ENCODE measurements around the gene PTBP3. TPM values are rescaled to one million over a fixed set of nuclear protein-coding genes. Genes with fewer than 3 reads are reported as not detected.
"Not testable (repeated sequence)": the region's sequence is repeated elsewhere in the genome, so short reads cannot be mapped to it uniquely, and the experiment has no call there.

PTBP3 gene
- polyA plus RNA-seq, 1 donor = 40.8 TPM

GRCh38 chr9:112301420-112301819 lies 32.0 kb downstream of the PTBP3 start:
- DNase-seq = no peak
- no peak overlapping the region for H3K27ac ChIP-seq (ENCODE audit: low read length)
- H3K36me3 ChIP-seq (ENCODE audit: control insufficient read depth, insufficient read depth, low read length) = no peaks in the 10 kb centered on the region
- H3K9me3 ChIP-seq (ENCODE audit: control insufficient read depth, low read depth, low read length) = no peaks in the 10 kb centered on the region
- peaks cover 6% of the 10 kb centered on the region for H3K4me1 ChIP-seq (ENCODE audit: control insufficient read depth, insufficient read depth, low read length)
- no peak overlapping the region for H3K4me3 ChIP-seq (ENCODE audit: low read length)
- H3K27me3 ChIP-seq (ENCODE audit: control insufficient read depth, insufficient read depth, low read length) = no peaks in the 10 kb centered on the region

- peak in 1 of 2 donors; percentile 28 for DNase-seq
- H3K27ac ChIP-seq (ENCODE audit: low read length) = no peak overlapping the region
- H3K27me3 ChIP-seq (ENCODE audit: control insufficient read depth, insufficient read depth, low read length) = no peaks in the 10 kb centered on the region
- H3K4me1 ChIP-seq (ENCODE audit: control insufficient read depth, insufficient read depth, low read length) = no peaks in the 10 kb centered on the region
- H3K4me3 ChIP-seq (ENCODE audit: low read length) = no peak overlapping the region
- H3K36me3 ChIP-seq (ENCODE audit: control insufficient read depth, insufficient read depth, low read length) = peaks cover 2% of the 10 kb centered on the region
- no peaks in the 10 kb centered on the region for H3K9me3 ChIP-seq (ENCODE audit: control insufficient read depth, low read depth, low read length)
Measured at GRCh38 chr9:112299514-112299913, 33.9 kb downstream of the PTBP3 start.

GRCh38 chr9:112296929-112297328 lies 36.5 kb downstream of the PTBP3 start:
- no peaks in the 10 kb centered on the region for H3K4me1 ChIP-seq (ENCODE audit: control insufficient read depth, insufficient read depth, low read length)
- no peaks in the 10 kb centered on the region for H3K9me3 ChIP-seq (ENCODE audit: control insufficient read depth, low read depth, low read length)
- H3K27ac ChIP-seq (ENCODE audit: low read length) = no peak overlapping the region
- DNase-seq = no peak
- 100% methylated on average over 4 of the region's 9 CpGs for WGBS (ENCODE audit: insufficient coverage, low lambda C conversion rate)
- H3K27me3 ChIP-seq (ENCODE audit: control insufficient read depth, insufficient read depth, low read length) = no peaks in the 10 kb centered on the region
- no peak overlapping the region for H3K4me3 ChIP-seq (ENCODE audit: low read length)
- peaks cover 2% of the 10 kb centered on the region for H3K36me3 ChIP-seq (ENCODE audit: control insufficient read depth, insufficient read depth, low read length)

GRCh38 chr9:112295174-112295573 lies 38.2 kb downstream of the PTBP3 start:
- no peaks in the 10 kb centered on the region for H3K9me3 ChIP-seq (ENCODE audit: control insufficient read depth, low read depth, low read length)
- peaks cover 2% of the 10 kb centered on the region for H3K36me3 ChIP-seq (ENCODE audit: control insufficient read depth, insufficient read depth, low read length)
- no CpG with 5 or more reads among the region's 2 CpGs for WGBS (ENCODE audit: insufficient coverage, low lambda C conversion rate)
- H3K27ac ChIP-seq (ENCODE audit: low read length) = no peak overlapping the region
- no peaks in the 10 kb centered on the region for H3K4me1 ChIP-seq (ENCODE audit: control insufficient read depth, insufficient read depth, low read length)
- H3K4me3 ChIP-seq (ENCODE audit: low read length) = no peak overlapping the region
- DNase-seq = no peak
- no peaks in the 10 kb centered on the region for H3K27me3 ChIP-seq (ENCODE audit: control insufficient read depth, insufficient read depth, low read length)

- Histone ChIP-seq H3K27ac (ENCODE audit: low read length) (no peak overlapping the region), H3K36me3 (ENCODE audit: control insufficient read depth, insufficient read depth, low read length) (peaks cover 9% of the 10 kb centered on the region), H3K4me3 (ENCODE audit: low read length) (no peak overlapping the region), H3K4me1 (ENCODE audit: control insufficient read depth, insufficient read depth, low read length) (no peaks in the 10 kb centered on the region), H3K27me3 (ENCODE audit: control insufficient read depth, insufficient read depth, low read length) (no peaks in the 10 kb centered on the region), H3K9me3 (ENCODE audit: control insufficient read depth, low read depth, low read length) (peaks cover 15% of the 10 kb centered on the region)
- no peak for DNase-seq
Measured at GRCh38 chr9:112288029-112288428, 45.4 kb downstream of the PTBP3 start.

GRCh38 chr9:112286926-112287325 lies 46.5 kb downstream of the PTBP3 start:
- no peak for DNase-seq
- Histone ChIP-seq H3K4me1 (ENCODE audit: control insufficient read depth, insufficient read depth, low read length) (no peaks in the 10 kb centered on the region), H3K4me3 (ENCODE audit: low read length) (no peak overlapping the region), H3K27me3 (ENCODE audit: control insufficient read depth, insufficient read depth, low read length) (no peaks in the 10 kb centered on the region), H3K36me3 (ENCODE audit: control insufficient read depth, insufficient read depth, low read length) (peaks cover 9% of the 10 kb centered on the region), H3K9me3 (ENCODE audit: control insufficient read depth, low read depth, low read length) (peaks cover 15% of the 10 kb centered on the region), H3K27ac (ENCODE audit: low read length) (no peak overlapping the region)
- no CpG with 5 or more reads among the region's 2 CpGs for WGBS (ENCODE audit: insufficient coverage, low lambda C conversion rate)

- no CpG with 5 or more reads among the region's 2 CpGs for WGBS (ENCODE audit: insufficient coverage, low lambda C conversion rate)
- no peaks in the 10 kb centered on the region for H3K27me3 ChIP-seq (ENCODE audit: control insufficient read depth, insufficient read depth, low read length)
Measured at GRCh38 chr9:112285056-112285455, 48.4 kb downstream of the PTBP3 start.

GRCh38 chr9:112283582-112284253 lies 49.7 kb downstream of the PTBP3 start:
- no CpG with 5 or more reads among the region's 6 CpGs for WGBS (ENCODE audit: insufficient coverage, low lambda C conversion rate)
- Histone ChIP-seq H3K36me3 (ENCODE audit: control insufficient read depth, insufficient read depth, low read length) (peaks cover 9% of the 10 kb centered on the region), H3K27ac (ENCODE audit: low read length) (no peak overlapping the region), H3K4me1 (ENCODE audit: control insufficient read depth, insufficient read depth, low read length) (no peaks in the 10 kb centered on the region), H3K4me3 (ENCODE audit: low read length) (no peak overlapping the region), H3K9me3 (ENCODE audit: control insufficient read depth, low read depth, low read length) (peaks cover 15% of the 10 kb centered on the region), H3K27me3 (ENCODE audit: control insufficient read depth, insufficient read depth, low read length) (no peaks in the 10 kb centered on the region)
- DNase-seq = peak in 1 of 2 donors; percentile 10

More at GRCh38 chr9:112285056-112285455, 48.4 kb downstream of the PTBP3 start:
- H3K36me3 ChIP-seq (ENCODE audit: control insufficient read depth, insufficient read depth, low read length) = peaks cover 9% of the 10 kb centered on the region
- H3K9me3 ChIP-seq (ENCODE audit: control insufficient read depth, low read depth, low read length) = peaks cover 15% of the 10 kb centered on the region
- no peak overlapping the region for H3K27ac ChIP-seq (ENCODE audit: low read length)
- no peak overlapping the region for H3K4me3 ChIP-seq (ENCODE audit: low read length)
- no peak for DNase-seq
- H3K4me1 ChIP-seq (ENCODE audit: control insufficient read depth, insufficient read depth, low read length) = no peaks in the 10 kb centered on the region

- not testable (repeated sequence) for H3K4me3 ChIP-seq (ENCODE audit: low read length); H3K27ac ChIP-seq (ENCODE audit: low read length); H3K4me1 ChIP-seq (ENCODE audit: control insufficient read depth, insufficient read depth, low read length); H3K36me3 ChIP-seq (ENCODE audit: control insufficient read depth, insufficient read depth, low read length); DNase-seq; H3K27me3 ChIP-seq (ENCODE audit: control insufficient read depth, insufficient read depth, low read length)
- H3K9me3 ChIP-seq (ENCODE audit: control insufficient read depth, low read depth, low read length) = peaks cover 15% of the 10 kb centered on the region
- WGBS (ENCODE audit: insufficient coverage, low lambda C conversion rate) = no CpG with 5 or more reads among the region's 3 CpGs
Measured at GRCh38 chr9:112282841-112283240, 50.6 kb downstream of the PTBP3 start.

GRCh38 chr9:112280904-112281303 lies 52.5 kb downstream of the PTBP3 start:
- Histone ChIP-seq H3K36me3 (ENCODE audit: control insufficient read depth, insufficient read depth, low read length) (peaks cover 9% of the 10 kb centered on the region), H3K27ac (ENCODE audit: low read length) (no peak overlapping the region), H3K27me3 (ENCODE audit: control insufficient read depth, insufficient read depth, low read length) (no peaks in the 10 kb centered on the region), H3K4me3 (ENCODE audit: low read length) (no peak overlapping the region), H3K9me3 (ENCODE audit: control insufficient read depth, low read depth, low read length) (peaks cover 15% of the 10 kb centered on the region), H3K4me1 (ENCODE audit: control insufficient read depth, insufficient read depth, low read length) (no peaks in the 10 kb centered on the region)
- WGBS (ENCODE audit: insufficient coverage, low lambda C conversion rate) = no CpG with 5 or more reads among the region's 2 CpGs
- DNase-seq = no peak

GRCh38 chr9:112279501-112279900 lies 53.9 kb downstream of the PTBP3 start:
- no peaks in the 10 kb centered on the region for H3K27me3 ChIP-seq (ENCODE audit: control insufficient read depth, insufficient read depth, low read length)
- H3K4me3 ChIP-seq (ENCODE audit: low read length) = no peak overlapping the region
- no peak for DNase-seq
- peaks cover 9% of the 10 kb centered on the region for H3K36me3 ChIP-seq (ENCODE audit: control insufficient read depth, insufficient read depth, low read length)
- H3K9me3 ChIP-seq (ENCODE audit: control insufficient read depth, low read depth, low read length) = peaks cover 11% of the 10 kb centered on the region
- no peaks in the 10 kb centered on the region for H3K4me1 ChIP-seq (ENCODE audit: control insufficient read depth, insufficient read depth, low read length)
- no peak overlapping the region for H3K27ac ChIP-seq (ENCODE audit: low read length)
